ENCODE results near the gene FREM2.

FREM2 gene

DNA sequence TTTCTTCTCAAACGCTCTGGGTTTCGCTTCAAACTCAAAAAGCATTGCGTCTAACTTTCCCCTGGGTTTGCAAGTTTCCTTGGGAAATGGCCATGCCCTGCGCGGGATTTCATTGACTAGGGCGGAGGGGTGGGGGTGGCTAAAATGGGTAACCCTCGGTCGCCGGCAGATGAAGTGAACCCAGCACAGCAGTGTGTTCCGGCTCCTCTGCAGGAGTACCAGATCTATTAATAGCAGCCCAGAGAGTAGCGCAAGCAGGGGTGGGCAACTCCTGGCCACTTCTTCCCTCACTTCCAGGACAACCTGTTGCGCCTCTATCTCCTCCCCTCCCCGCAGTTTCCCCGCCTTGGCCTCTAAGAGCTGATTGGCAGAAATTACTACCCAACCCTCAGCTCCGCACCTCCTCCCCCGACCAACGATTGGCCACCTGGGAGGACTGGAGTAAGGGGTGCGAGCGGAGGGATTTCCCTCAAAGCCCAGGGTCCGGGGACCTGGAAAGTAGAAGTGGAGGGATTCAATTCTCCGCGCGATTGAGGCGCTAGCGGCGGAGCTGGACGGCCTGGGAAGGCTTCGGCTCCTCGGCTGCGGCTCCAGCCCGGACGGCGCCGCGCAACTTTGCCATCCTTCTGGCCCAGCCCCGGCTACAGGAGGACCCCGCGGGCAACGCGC is at the start of gene FREM2:
TSS of gene FREM2 (plus strand) at position 501 of the 669 bp plus-strand sequence. CDS start 268 bp downstream, outside the sequence.
- DNase-seq (ENCODE audit: low read depth in 2 of 2), result no peak

GRCh38 chr13:38637576-38637975 is 49.3 kb upstream of the FREM2 start:
- DNase-seq (ENCODE audit: low read depth in 2 of 2), result no peak

DNA sequence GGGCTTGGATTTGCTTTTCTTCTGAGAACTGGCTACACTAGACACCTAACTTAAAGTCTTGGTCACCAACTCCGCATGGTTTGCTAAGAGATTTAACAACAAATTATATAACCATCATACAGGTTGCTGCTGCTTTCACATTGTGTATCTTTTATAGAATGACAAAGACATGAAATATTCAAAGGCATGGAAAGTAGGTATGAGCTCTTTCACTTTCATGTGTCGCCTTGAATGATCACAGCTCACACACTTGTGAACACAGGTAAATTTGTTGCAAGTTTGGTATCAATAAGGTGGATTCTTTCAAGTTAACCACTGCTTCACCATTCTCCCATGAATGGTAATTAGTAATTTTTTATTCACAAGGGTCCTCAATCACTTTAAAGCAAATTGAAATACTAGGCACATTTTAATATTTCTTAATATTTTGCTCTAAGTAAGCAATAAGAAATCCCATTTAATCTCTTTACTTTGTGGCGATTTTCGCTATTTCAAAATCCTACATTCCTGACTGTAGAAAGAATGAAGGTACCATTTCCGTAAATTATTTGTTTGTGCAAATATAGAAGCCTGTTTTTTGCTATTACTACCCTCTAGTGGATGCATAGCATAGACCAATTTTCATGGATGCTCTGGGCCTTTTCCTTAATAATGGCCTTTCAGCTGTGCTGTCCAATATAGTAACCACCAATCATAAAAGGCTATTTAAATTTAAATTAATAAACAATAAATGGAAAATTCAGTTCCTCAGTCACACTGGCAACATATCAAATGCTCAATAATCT is 45.5 kb upstream of the FREM2 start:
- no peak for DNase-seq (ENCODE audit: low read depth in 2 of 2)

- no peak for DNase-seq (ENCODE audit: low read depth in 2 of 2)
Measured at GRCh38 chr13:38647312-38647711, 39.6 kb upstream of the FREM2 start.

DNA sequence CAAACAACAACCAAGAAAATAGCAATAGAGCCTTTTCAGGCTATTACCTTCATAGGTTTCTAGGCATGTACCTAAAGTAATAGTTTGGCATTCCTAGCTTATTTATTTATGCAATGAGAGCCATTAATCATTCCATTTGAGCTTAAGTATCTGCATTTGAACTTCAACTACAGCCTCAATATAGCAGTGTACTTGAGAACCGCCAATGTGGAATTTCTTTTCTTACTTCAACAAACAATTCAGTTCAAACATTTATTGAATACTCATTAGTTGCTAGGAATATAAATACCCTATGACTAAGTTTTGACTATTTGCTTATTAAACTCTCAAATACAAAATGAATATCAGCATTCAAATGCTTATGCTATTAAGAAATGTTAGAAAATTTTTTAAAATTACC is 38.0 kb upstream of the FREM2 start:
- DNase-seq (ENCODE audit: low read depth in 2 of 2), result no peak

GRCh38 chr13:38656699-38657098 is 30.2 kb upstream of the FREM2 start:
- no peak for DNase-seq (ENCODE audit: low read depth in 2 of 2)

DNA sequence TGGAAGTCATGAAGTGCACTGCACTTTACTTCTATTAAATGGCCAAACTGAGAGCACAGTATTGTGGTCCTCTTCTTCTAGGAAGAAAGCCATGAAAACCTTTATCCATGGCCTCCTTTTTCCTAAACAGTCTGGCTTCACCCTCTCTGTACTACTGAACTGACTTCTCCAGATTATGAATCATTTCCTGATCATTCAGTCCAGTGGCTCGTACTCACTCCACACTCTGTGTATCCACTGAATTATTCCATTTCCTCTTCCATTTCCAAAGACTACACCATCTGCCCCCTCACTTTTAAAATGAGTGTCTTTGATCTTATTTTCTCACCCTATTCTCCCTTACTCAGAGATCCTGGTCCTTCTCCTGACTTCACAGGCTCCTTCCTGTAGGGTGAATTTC is 29.7 kb upstream of the FREM2 start:
- DNase-seq (ENCODE audit: low read depth in 2 of 2), result no peak

DNA sequence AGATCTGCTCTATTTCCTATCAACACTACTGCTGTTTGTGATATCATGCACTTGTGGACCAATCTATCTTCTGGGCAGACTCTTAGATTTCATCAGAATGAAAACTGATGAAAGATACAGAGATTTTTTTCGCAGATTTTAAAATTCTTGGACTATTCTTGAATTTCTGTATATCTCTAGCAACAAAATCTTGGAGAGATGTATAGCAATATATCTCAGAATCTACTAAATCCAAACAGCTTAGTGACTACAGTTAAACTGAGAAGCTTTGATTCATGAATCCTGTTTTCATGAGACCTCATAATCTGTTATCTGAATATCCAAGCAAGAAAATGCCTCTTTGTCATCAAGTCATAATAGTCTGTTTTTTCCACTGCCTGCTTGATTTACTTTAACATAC is 28.0 kb upstream of the FREM2 start:
- no peak for DNase-seq (ENCODE audit: low read depth in 2 of 2)

DNA sequence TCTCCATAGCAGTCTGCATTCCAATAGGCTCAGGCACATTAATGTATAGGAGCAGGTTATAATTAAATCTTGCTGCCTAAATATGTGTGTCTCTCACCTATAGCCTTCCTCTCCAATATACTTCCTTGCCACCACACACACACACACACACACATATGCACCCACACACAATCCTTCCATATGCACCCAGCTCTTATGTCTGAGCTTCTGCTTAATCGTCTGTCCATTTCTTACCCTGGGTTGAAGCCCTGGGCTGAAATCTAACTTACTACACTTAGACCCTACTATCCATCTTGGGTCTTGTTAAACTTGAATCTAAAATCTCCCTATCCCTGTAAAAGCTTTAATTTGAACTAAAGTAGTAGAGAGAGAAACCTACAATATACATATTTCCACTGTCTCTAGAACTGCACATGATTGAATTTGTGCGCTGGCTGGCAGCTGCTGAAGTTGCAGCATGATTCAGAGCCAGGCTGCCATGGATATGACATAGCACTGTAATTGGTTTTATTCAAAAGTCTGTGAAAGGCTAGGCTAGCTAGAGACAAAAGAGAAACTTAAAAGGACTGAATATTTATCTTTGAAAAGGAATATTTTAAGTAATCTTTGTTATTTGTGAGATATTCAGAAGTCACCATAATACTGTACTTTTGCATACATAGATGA is 25.7 kb upstream of the FREM2 start:
- DNase-seq (ENCODE audit: low read depth in 2 of 2), result no peak

DNA sequence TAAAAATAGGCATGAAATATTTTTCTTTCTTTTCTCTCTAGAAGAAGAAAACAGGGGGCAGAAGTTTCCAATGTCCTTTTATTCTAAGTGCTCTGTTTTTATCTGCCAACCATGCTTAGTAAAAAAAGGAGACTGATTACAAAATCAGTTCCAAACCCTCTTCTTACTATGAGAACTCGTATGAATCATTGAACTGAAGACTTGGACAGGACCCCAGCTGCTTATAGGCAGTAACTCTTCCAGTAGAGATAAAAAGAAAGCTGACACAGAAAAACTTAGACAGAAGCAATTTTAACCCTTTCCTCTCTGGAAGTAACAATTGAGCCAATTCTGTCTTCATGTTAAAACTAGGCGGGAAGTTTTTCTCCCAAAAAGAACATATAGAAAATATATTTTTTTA is 24.5 kb upstream of the FREM2 start:
- DNase-seq (ENCODE audit: low read depth in 2 of 2), result no peak

DNA sequence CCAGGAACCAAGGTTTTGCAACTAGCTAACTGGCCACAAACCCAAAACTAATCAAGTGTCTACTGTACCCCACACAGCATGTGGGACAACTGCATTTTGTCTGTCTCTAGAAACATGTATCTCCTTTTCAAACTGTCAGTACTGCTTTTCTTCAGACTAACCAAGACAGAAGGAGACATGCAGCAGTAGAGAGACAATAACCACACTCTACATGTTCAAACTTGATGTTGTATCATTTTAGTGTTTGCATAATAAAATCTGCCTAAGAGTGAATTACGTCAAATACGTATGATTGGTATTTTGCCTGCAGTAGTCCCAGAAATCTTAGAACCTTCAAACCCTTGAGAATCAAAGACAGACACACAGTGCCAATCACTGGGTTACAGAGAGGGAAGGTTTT is 22.0 kb upstream of the FREM2 start:
- no peak for DNase-seq (ENCODE audit: low read depth in 2 of 2)

DNA sequence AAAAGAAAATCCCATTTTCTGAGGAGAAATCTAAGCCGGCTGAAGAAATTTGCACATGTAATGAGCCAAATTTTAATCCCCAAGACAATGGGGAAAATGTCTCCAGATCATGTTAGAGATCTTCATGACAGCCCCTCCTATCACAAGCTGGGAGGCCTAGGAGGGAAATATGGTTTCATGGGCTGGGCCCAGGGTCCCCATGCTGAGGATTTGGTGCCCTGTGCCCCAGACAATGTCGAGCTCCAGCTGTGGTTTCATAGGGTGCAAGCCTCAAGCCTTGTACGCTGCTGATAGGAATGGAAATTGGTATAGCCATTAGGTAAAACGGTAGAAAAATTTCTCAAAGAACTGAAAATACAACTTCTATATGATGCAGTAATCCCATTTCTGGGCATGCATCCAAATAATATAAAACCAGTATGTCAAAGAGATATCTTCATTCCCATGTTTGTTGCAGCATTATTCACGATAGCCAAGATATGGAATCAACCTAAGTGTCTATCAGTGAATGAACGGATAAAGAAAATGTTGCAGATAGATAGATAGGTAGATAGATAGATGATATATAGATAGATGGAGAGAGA is 19.3 kb upstream of the FREM2 start:
- no peak for DNase-seq (ENCODE audit: low read depth in 2 of 2)

- DNase-seq (ENCODE audit: low read depth in 2 of 2), result no peak
Measured at GRCh38 chr13:38669234-38669964, 17.5 kb upstream of the FREM2 start.

DNA sequence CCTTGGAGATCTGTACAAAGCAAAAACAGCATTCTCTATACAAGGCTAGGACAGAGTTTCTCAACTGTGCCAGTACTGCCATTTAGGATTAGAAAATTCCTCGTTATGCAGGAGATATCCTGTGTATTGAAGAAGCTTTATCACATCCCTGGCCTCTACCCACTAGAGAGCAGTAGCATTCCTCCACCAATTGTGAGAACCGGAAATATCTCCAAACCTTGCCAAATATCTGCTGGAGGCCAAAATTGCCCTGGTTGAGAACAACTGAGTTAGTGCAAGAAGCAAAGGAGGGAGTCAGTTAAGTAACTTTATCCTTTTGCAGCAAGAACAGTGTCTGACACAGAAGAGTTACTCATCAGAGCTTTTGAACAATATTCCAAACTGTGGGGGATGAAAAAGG is 16.2 kb upstream of the FREM2 start:
- DNase-seq (ENCODE audit: low read depth in 2 of 2), result no peak

DNA sequence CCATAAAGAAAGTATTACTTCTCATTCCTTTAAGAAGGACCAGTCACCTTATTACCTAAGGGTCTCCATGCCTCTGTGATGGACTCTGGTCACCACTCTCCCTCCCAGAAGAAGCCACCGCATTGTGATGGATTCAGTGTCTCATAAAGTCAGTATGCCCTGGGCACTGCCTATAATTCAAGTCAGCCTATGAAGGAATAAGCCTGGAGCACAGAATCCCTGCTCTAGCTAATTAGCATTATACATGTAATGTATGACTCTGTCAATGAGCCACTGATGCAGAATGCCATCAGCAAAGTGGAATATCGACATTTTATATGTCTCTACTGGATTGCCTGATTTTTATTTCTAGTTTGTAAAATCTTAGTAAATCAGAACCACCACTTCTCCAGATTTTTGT is 14.9 kb upstream of the FREM2 start:
- DNase-seq (ENCODE audit: low read depth in 2 of 2), result no peak

- no peak for DNase-seq (ENCODE audit: low read depth in 2 of 2)
Measured at GRCh38 chr13:38674208-38674607, 12.7 kb upstream of the FREM2 start.

DNA sequence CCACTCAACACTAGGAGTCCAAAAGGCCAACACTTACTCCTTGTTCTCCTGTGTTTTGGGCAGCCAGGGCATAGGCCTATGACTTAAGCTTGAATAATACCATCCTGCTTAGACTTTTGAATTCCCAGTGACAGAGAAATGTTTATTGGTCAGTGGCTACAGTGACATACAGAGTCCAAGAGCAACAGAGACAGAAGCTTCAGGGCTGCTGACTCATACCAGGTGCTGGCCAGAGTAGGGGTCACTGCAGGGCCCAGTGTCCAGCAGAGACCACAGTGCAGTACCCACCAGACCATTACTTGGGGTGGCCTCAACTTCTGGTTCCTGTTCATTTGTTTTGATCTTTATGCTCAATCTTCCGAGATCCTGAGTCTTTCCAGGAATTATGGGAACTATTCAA is 6.0 kb upstream of the FREM2 start:
- DNase-seq (ENCODE audit: low read depth in 2 of 2), result no peak

- no peak for DNase-seq (ENCODE audit: low read depth in 2 of 2)
Measured at GRCh38 chr13:38684714-38685113, 2.2 kb upstream of the FREM2 start.

DNA sequence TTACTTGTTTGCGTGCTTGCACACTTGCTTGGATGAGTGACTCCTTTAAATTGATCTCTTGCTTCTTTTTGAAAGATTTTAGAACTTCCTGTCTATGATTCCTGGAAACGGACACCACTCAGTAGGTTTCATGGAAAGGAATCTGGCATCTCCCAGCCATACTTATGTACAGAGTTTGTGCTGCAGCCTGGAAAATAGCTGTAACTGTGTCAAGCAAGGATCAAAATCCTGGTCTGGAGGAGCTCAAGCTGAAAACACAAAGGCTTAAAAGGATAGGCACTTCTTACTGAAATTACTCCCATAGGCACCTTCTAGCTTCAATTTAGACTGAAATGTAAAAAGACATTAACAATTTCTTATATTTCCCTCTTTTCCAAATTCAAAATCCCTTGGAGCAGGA is 1.4 kb upstream of the FREM2 start:
- DNase-seq (ENCODE audit: low read depth in 2 of 2), result no peak

- DNase-seq (ENCODE audit: low read depth in 2 of 2), result no peak
Measured at GRCh38 chr13:38685974-38686576, 802 bp upstream of the FREM2 start.

All from activated CD8-positive, alpha-beta memory T cell treated with anti-CD3 and anti-CD28 coated beads for 4 hours (primary cell).